Activated T-cell treated with anti-CD3 and anti-CD28 coated beads, Interleukin-2, amount 50 U/mL, for 1 hour (primary cell): ENCODE results near the gene TIE1.

Experiments
- DNase-seq: peaks from one replicate; pipeline ENCODE4 v3.0.0-alpha.2; 2020

TIE1 gene

DNA sequence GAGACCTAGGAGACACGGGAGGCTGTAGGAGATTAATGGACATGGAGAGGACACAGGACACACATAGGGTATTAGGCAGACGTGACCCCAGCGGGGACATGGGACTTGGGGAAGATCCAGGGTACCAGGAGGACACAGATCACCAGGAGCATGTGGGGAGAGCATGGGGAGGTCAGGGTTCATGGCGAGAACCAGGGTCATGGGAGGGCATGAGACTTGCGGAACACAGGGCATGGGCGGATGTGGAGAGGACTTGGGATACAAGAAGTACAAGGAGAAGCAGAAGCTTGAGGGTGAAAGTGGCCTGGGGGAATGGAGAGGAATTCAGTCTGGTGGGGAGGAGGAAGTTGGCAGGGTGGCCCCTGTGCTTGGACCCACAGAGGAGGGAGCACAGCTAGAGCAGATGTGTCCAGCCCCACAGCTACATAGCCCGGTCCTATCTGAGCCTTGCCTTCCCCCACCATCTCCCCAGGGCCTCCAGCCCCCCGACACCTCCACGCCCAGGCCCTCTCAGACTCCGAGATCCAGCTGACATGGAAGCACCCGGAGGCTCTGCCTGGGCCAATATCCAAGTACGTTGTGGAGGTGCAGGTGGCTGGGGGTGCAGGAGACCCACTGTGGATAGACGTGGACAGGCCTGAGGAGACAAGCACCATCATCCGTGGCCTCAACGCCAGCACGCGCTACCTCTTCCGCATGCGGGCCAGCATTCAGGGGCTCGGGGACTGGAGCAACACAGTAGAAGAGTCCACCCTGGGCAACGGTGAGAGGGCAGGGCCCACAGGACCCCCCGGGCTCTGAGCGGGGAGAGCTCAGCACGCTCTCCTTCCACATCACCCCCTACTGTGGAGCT is 12.1 kb downstream of the TIE1 start:
- DNase-seq, result no peak

DNA sequence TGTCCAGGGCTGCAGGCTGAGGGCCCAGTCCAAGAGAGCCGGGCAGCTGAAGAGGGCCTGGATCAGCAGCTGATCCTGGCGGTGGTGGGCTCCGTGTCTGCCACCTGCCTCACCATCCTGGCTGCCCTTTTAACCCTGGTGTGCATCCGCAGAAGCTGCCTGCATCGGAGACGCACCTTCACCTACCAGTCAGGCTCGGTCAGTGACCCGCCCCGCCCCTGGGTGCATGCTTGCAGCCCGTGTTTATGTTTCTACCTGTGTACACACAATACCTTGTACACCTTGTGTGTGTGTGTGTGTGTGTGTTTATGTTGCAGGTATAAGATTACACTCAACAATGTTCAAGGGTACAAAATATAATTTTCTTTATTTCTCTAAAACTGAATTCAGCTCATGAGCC is 13.0 kb downstream of the TIE1 start:
- no peak for DNase-seq

DNA sequence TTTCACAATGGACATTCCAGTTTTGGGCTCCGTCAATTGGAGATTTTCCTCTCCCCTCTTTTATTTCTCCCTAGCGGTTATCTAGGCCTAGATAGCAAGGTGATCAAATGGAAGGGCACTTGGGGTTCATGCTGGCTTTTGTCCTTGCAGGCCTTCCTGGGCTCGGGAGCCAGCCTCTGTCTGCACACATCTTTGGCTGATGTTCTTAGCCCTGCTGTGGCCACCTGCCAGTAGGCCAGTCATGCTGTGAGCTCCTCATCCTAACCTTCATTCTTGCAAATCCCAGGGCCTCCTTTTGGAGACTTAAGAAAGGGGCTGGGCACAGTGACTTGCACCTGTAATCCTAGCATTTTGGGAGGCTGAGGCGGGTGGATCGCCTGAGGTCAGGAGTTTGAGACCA is 13.5 kb downstream of the TIE1 start:
- DNase-seq, result no peak

DNA sequence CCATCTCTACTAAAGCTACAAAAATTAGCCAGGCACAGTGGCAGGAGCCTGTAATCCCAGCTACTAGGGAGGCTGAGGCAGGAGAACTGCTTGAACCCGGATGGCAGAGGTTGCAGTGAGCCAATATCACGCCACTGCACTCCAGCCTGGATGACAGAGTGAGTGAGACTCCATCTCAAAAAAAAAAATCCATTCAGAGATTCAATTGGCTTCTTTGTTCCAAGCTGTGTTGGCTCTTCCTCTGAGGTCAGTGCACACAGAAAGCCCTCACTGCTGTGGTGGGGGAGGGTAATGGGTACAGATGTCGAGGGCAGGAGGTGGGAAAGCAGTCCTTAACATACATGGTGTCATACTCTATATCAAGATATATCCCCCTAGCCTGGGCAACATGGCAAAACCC is 14.7 kb downstream of the TIE1 start:
- DNase-seq, result no peak

DNA sequence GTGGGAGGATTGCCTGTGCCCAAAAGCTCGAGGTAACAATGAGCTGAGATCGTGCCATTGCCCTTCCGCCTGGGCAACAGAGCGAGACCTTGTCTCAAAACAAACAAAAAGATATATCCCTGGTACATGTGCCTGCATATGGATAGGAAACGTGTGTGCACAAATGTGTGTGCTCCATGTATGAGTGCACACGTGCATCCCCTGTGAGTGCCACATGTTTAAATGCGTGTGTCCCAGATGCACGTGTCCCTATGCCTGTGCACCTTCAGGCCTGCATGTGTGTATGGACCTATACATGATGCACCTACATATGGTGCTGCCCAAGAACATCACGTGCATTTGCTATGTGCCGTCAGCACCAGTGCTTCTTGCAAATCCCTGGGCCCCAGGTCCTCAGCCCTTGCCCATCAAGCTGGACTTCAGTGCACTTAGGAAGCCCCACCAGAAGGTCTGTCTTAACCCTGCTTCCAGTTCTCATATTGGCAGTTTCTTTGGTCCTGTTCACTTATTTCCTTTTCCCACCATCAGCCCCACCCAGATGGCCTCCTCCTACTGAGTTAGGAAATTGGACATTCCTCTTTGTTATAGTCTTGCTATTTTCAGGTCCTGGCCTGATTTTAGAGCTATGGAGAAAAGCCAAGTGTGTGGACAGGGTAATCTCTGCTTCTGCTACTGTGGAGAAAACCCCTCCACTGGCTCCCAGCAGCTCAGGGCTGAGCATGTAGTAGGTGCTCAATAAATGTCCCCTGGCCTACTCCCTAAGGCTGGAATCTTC is 15.4 kb downstream of the TIE1 start:
- DNase-seq, result no peak

DNA sequence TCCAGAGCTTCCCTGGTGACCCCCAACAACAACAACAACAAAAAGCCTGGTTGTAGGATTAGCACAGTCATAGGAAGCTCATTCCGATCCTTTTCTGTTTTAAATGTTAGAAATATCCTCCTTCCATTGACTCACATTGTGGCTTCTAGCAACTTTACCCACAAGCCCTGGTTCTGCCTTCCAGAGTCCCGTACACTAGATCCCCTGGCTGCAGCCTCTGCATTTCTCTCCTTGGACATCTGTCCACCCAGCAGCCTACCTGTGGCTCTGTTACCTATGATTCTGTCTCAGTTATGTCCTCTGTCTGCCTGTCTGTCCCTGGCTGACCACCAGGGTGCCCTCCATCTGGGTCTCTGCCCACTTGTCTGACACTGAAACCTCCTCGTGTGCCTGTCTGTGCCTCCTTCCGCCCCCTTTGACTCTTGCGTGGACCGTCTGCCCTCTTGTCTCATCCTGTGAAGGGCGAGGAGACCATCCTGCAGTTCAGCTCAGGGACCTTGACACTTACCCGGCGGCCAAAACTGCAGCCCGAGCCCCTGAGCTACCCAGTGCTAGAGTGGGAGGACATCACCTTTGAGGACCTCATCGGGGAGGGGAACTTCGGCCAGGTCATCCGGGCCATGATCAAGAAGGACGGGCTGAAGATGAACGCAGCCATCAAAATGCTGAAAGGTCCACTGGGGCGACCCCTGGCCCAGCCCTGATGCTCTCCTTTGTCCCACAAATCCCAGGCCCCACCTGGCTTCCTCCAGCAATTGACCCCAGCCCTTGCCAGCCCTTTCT is 16.1 kb downstream of the TIE1 start:
- no peak for DNase-seq

DNA sequence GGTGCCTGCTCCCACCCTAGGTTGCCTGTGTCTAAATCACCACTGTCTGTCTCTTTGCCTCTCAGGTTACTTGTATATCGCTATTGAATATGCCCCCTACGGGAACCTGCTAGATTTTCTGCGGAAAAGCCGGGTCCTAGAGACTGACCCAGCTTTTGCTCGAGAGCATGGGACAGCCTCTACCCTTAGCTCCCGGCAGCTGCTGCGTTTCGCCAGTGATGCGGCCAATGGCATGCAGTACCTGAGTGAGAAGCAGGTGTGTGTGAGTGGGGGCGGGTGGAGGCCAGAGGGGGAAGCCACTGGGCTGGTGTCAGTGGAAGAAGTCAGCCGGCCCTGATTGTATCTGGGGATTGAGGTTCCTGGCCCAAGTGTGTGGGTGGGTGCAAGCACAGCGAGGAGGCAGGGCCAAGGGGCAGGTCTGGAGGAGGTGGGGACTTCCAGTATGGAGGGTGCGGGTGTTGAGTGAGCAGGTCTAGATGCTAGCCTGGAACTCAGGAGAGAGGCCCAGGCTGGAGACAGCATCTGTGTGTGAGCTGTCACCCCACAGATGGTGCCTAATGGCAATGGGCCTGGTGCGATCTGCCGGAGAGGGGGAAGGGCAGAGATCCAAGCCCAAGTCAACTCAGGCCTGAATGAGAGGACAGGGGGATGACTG is 17.2 kb downstream of the TIE1 start:
- DNase-seq, result no peak

DNA sequence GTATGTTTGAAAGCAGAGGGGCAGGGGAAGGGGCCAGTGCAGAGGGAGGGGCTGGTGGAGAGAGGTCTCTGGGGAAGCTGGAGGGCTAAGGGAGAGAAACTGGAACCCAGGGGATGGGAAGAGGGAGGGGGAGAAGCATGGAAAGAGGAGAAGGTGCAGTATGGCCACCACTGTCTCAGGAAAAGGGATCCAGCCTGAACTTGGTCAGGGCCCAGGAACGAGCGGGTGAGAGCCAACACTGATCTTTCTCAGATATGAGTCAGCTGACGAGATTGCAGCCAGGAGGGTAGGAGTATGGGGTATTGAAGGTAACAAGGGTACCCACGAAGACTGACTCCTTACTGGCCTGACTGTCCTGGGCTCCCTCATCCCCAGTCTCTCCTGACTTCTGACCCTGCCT is 18.0 kb downstream of the TIE1 start:
- DNase-seq, result no peak

DNA sequence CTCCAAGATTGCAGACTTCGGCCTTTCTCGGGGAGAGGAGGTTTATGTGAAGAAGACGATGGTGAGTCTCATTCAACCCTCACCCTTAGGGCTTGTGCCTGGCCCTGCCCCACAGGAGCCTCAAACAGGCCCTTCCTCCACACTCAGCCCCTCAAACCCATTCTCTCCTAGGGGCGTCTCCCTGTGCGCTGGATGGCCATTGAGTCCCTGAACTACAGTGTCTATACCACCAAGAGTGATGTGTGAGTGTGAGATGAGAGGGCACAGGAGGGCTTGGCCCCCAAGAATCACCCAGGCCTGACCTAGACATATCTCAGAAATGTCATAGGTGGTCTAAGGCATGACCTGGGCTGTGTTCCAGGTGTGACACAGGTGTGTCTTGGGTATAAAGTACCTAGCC is 18.5 kb downstream of the TIE1 start:
- no peak for DNase-seq

DNA sequence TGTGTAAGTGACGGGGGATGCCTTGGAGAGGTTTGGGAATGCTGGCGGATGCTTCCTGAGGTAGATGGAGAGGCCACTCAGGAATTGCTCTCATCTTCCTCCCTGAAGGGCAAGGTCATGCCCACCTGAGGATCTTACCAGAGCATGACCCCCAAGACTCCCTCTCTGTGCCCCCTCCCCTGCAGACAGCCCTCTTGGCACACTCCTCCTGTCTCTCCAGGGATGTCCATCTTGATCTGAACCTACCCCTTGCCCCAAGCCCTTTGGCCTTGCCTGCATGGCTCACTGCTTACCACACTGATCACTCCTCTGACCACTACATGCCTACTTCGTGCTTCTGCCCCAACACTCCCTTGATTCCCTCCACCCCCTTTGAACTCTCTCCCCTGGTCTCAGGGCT is 19.0 kb downstream of the TIE1 start:
- DNase-seq, result no peak

DNA sequence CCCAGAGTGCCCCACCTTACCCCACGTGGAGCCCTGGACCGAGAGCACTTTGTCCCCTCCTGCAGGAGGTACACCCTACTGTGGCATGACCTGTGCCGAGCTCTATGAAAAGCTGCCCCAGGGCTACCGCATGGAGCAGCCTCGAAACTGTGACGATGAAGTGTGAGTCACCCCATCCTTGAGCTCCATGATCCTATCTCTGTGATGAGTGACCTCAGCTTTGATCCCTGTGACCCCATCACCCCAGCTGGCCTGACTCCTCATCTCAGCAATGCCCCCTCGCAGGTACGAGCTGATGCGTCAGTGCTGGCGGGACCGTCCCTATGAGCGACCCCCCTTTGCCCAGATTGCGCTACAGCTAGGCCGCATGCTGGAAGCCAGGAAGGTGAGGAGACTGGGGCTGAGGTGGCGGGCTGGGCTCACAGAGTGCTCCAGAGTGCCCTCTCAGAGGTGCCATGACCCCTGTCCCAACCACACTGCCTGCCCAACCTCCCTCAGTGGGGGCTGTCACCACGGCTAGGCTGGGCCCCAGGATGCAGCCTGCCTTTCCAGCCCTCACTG is 20.6 kb downstream of the TIE1 start:
- no peak for DNase-seq

DNA sequence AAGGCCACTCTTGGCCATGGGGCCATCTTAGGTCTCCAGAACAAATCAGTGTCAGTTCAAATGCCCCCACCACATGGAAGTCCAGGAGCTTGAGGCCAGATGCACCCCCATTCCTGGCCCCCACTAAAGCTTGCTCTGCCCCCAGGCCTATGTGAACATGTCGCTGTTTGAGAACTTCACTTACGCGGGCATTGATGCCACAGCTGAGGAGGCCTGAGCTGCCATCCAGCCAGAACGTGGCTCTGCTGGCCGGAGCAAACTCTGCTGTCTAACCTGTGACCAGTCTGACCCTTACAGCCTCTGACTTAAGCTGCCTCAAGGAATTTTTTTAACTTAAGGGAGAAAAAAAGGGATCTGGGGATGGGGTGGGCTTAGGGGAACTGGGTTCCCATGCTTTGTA is 21.7 kb downstream of the TIE1 start:
- no peak for DNase-seq

DNA sequence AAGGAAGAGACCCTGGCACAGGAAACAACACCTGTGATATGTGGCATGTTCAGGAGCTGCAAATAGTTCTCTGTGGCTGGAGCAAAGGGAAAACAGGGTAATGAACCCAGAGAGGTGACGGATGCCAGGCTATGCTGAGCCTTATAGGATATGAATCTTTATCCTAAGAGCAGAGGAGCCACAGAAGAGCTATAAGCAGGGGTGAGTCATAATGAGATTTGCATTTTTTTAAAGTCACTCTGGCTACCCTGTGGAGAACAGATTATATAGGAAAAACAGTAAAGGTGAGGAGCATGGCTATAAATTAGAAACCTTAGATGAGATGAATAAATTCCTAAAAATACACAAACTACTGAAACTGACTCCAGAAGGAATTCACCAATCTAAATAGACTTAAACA is 24.0 kb downstream of the TIE1 start:
- no peak for DNase-seq

DNA sequence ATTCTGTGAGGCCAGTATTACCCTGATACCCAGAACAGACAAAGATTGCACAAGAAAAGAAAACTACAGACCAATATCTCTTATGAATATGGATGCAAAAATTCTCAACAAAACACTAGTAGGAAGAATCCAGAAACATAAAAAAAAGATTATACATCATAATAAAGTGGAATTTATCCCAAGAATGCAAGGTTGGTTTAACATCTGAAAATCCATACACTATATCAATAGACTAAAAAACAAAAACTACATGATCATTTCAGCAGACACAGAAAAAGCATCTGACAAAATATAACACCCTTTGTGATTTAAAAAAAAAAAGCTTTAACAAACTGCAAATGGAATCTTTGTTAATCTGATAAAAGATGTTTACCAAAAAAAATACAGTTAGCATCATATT is 24.6 kb downstream of the TIE1 start:
- no peak for DNase-seq

DNA sequence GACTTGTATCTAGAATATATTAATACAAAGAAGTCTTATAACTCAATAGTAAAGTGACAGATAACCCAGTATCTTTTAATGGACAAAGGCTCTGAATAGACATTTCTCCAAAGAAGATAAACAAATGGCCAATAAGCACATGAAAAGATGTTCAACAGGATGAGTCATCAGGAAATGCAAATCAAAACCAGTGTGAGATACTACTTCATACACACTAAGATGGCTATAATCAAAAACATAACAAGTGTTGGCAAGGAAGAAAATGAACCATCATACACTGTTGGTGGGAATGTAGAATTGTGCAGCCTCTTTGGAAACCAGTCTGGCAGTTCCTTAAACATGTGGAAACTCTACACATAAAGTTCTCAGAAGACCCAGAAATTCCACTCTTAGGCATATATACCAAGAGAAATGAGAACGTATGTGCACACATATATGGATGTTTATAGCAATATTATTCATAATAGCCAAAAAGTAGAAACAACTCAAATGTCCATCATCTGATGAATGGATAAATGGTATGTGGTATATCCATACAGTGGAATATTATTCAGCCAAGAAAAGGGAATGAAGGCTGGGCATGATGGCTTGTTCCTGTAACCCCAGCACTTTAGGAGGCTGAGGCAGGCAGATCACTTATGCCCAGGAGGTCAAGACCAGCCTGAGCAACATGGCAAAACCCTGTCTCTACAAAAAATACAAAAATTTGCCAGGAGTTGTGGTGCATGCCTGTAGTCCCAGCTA is 26.9 kb downstream of the TIE1 start:
- no peak for DNase-seq

DNA sequence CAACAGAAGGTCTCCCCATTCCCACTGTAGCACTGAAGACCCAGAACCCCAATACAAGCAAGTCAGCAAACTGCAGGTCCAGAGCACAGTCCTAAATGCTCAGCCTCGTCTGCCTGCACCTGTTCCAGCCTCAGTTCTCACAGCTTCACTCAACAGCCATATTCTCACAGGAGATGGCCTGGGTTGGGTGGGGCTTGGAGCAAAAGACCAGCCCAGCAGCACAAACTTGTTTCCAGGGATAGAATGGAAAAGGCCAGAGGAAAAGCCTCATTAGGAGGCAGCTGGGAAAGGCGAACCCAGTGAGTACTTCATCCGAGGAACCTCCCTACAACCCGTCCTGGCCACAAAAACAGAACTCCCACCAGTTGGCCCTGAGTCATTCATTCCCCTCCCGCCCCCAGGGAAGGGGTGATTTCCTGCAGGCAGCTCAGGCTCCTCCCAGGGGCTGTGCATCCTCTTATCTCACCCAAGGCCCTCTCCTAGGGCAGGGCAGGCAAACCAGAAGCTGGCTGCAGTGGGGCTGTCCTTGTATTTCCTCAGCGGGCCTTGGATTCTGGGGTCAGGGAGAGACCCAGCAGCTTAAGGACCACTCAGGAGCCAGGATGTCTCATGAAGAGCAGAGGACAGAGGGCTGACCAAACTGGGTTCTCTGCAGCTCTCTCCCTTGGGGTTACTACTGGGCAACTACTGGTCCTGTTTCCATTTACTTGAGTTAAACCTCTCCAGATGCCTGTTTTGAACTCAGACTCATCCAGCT is 29.4 kb downstream of the TIE1 start:
- no peak for DNase-seq

DNA sequence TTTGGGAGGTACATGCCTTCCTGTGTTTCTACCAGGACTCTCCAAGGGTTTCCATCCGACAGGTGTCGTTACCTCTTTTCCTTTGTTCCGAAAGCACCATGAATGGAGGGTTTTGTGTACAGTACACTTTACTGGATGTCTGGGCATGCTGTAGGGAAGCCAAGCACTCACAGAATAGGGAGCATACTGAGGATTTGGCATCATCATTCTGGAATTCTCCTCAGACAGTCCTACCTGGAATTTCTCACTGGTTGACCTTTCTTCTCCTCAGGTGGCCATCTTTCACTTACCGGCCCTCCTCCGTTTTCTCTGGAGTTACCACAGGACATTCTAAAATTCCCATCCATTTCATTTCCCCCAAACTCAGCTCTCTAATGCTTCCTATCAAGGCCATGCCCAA is 30.9 kb downstream of the TIE1 start:
- DNase-seq, result no peak

DNA sequence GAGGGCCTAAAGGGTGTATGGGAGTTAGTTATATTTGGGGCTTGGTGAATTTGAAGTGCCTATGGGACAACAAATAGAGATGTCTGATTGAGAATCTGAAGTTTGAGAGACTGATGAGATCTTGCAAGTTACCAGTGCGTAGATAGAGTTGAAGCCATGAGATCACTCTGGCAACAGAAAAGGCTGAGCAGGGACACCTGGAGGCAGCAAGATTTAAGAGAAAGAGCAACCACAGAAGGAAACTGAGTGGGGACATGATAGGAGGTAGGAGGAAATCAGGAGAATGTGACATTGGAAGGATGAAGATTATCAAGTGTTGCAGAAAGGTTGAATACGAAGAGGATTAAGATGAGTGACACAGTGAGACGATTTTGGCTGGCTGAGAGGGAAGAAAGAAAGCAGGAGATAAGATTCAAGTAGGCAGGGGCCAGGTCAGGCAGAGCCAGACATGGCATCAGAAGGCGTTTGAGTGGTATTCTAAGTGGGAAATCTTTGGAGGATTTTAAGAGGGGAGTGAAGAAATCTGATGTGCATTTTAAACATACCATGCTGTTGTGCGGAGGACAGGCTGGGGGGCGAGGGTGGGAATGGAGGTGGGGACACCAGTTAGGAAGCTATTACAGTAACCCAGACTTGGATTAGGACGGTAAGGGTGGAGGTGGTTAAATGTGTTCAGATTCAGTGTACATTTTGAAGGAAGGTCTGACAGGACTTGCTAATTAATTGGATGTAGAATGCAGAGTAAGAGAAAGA is 33.8 kb downstream of the TIE1 start:
- DNase-seq, result no peak

DNA sequence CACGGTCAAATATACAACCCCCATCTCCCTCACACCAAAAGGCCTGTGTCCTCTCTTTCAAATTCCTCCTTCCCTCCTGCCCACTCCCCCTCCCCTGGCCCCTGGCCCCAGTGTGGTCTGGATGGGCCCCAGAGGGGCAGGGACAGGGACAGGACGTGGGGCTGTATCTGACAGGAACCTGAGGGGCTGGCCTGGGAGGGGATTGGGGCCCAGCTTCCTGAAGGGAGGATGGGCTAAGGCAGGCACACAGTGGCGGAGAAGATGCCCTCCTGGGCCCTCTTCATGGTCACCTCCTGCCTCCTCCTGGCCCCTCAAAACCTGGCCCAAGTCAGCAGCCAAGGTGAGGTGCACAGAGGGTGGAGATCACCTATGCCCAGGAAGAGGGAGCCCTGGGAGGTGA is 36.8 kb downstream of the TIE1 start, which contains the start of gene MPL:
Gene MPL, plus strand, starts transcription at position 231 of the 400 bp plus-strand sequence. Its CDS starts 31 bp downstream, at position 262.
- no peak for DNase-seq

DNA sequence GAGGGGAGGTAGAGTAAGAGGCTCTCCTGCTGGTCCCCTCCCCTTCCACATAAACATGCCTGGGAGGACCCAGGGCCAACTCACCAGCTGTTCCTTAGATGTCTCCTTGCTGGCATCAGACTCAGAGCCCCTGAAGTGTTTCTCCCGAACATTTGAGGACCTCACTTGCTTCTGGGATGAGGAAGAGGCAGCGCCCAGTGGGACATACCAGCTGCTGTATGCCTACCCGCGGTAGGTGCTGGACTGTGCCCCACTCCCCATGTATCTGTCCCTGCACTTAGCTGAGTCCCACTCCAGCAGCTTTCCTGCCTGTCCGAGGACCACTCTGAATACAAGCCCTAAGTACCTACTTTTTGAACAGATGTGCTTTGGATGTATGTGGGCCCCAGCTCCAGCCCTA is 37.2 kb downstream of the TIE1 start:
- no peak for DNase-seq
